Thymus (tissue), 11 donors: Measurements from ENCODE around the gene NCOA5. TPM values are rescaled to one million over a fixed set of nuclear protein-coding genes. Genes with fewer than 3 reads are reported as not detected.

Experiments
- DNase-seq, 9 donors: peaks; one replicate each; pipeline ENCODE4 v3.0.0-alpha.2; 2013; ENCODE audit warnings: low spot score in 9 of 9, low read depth in 6 of 9, missing footprints in 1 of 9
- H3K27ac ChIP-seq, 2 donors: one replicate each; pipeline ENCODE4 v1.5.1; 2013; ENCODE audit warnings: control low read depth in 1 of 2, low read depth in 1 of 2, low read length in 1 of 2, mild to moderate bottlenecking in 1 of 2, moderate library complexity in 1 of 2
- H3K27me3 ChIP-seq, 2 donors: one replicate each; pipeline ENCODE4 v1.5.1; 2013; ENCODE audit warnings: low read length in 1 of 2; ENCODE audit not compliant: control insufficient read depth in 2 of 2, insufficient read depth in 1 of 2
- H3K36me3 ChIP-seq, 2 donors: one replicate each; pipeline ENCODE4 v1.5.1; 2013; ENCODE audit warnings: low read length in 1 of 2, mild to moderate bottlenecking in 1 of 2, moderate library complexity in 1 of 2; ENCODE audit not compliant: control insufficient read depth in 2 of 2, insufficient read depth in 2 of 2
- H3K4me1 ChIP-seq, 2 donors: one replicate each; pipeline ENCODE4 v1.5.1; 2013; ENCODE audit warnings: low read length in 2 of 2; ENCODE audit not compliant: control insufficient read depth in 2 of 2, insufficient read depth in 2 of 2
- H3K4me3 ChIP-seq, 2 donors: one replicate each; pipeline ENCODE4 v1.5.1; 2013; ENCODE audit warnings: low read length in 2 of 2, control low read depth in 1 of 2, mild to moderate bottlenecking in 1 of 2
- H3K9me3 ChIP-seq, 2 donors: one replicate each; pipeline ENCODE4 v1.5.1; 2013; ENCODE audit warnings: low read length in 1 of 2, mild to moderate bottlenecking in 1 of 2; ENCODE audit not compliant: control insufficient read depth in 2 of 2, insufficient read depth in 1 of 2
- WGBS: extraction: QIAGEN DNeasy Blood & Tissue Kit; methylation state at CpG from one replicate; pipeline ENCODE4 v1.1.7; 2013; 5-methylcytosine and 5-hydroxymethylcytosine counted together
- polyA plus RNA-seq: library from polyadenylated mRNA; stranded (reverse); fragments of 200-250 nt; gene quantifications from one replicate; pipeline ENCODE4 v1.2.3, GENCODE V29; 2013
- total RNA-seq: library from RNA; stranded (reverse); fragments of 120-200 nt; gene quantifications from one replicate; pipeline ENCODE4 v1.2.4, GENCODE V29; 2013
- donor health status: healthy.

The NCOA5 gene
- total and polyA plus RNA-seq, 2 donors: 21.5 to 25.4 TPM

DNA sequence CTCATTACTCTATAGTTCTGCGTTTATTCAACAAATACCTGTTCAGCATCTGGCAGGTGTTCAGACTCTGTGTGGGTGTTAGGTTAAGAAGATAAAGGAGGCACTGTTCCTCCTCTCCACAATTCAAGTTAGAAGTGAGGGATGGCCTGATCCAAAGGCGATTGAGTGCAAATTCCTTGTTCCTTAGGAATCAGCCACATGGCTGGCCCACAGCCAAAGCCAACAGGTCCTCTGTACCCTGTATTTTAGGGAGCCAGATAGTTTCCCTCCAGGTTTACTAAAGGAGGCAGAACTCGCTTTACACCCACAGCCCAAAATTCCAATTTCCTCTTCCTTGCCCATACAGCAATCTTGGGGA lies 23.3 kb upstream of the NCOA5 start:
- 92% methylated on average over 3 of the region's 3 CpGs for WGBS
- Histone ChIP-seq H3K9me3 (peaks cover 3 to 4% of the 10 kb centered on the region in 2 donors), H3K27ac (no peak overlapping the region), H3K27me3 (peaks cover 0 to 34% of the 10 kb centered on the region in 2 donors), H3K36me3 (no peaks in the 10 kb centered on the region), H3K4me1 (peaks cover 0 to 3% of the 10 kb centered on the region in 2 donors), H3K4me3 (no peak overlapping the region)
- DNase-seq: no peak

DNA sequence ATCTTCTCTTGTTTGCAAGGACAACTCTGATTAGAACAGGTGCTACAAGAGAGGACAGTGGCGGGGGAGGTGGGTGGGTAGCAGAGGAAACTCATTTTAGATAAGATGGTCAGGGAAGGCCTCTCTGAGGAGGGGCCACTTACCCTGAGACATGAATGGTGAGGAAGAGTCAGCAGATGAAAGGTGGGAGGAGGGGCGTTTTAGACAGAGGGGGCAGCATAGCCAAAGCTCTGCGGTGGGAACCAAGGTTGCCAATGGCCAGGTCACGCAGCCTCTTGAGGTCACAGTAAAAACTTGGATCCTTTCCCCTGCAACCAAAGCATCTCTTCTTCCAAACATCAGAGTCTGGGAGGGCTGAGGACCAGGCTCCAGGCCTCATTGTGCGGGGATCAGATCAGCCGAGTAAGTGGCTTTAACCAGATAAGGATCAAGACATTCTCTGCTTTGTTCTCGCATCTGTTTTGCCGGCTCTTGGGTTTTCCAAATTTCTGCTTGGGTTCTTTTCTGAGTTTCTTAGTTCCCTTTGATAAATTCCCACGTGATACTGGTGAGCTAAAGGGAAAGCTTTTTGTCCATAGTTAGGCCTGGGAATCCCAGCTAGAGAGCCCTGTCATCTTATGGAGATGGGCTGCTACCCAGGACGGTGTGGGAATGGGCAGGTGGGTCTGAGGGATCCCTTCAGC lies 22.8 kb upstream of the NCOA5 start:
- no peak for DNase-seq
- Histone ChIP-seq H3K27ac (no peak overlapping the region), H3K4me3 (no peak overlapping the region), H3K9me3 (peaks cover 0 to 2% of the 10 kb centered on the region in 2 donors), H3K4me1 (no peaks in the 10 kb centered on the region), H3K36me3 (no peaks in the 10 kb centered on the region), H3K27me3 (peaks cover 0 to 29% of the 10 kb centered on the region in 2 donors)
- WGBS: 91% methylated on average over 10 of the region's 10 CpGs

DNA sequence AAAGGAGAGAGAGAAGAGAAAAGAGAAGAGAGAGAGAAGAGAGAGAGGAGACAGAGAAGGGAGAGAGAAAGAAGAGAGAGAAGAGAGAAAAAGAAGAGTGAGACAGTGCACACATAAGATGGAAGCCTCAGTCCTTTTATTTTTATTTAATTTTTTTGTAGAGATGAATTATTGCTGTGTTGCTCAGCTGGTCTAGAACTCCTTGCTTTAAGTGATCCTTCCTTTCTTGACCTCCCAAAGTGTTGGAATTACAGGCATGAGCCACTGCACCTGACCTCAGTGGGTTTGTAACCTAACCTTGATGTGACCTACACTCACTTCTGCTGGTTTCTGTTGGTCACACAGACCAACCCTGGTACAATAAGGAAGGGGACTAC lies 22.1 kb upstream of the NCOA5 start:
- Histone ChIP-seq H3K27ac (no peak overlapping the region), H3K9me3 (peaks cover 0 to 2% of the 10 kb centered on the region in 2 donors)

DNA sequence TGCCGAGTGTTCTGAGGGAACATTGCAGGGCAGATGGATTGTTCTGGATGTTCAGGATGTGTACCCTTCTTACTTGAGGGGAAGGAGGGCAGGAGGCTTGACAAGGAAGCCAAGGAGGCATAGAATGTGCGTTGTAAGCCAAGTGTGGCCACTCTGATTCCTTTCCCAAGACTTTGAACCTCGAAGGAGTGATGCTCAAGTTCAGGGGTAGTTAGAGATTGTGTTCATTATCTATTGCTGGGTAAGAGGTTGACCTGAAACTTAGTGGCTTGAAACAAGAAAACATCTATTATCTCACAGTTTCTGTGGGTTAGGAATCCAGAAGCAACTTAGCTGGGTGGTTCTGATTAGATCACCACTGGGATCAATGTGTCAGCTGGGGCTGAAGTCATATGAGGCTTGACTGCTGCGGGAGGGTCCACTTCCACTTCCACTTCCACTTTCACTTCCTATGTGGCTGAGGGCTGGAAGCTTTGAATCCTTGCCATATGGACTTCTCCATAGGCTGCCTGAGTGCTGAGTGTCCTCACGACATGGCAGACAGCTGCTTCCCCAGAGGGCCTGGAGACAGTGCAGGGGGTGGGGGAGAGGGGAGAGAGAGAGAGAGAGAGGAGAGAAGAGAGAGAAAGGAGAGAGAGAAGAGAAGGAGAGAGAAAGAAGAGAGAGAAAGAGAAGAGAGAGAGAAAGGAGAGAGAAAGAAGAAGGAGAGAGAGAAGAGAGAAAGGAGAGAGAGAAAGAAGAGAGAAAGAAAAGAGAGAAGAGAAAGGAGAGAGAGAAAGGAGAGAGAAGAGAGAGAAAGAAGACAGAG lies 21.5 kb upstream of the NCOA5 start:
- Histone ChIP-seq H3K4me3 (no peak overlapping the region), H3K4me1 (no peaks in the 10 kb centered on the region), H3K27ac (no peak overlapping the region), H3K9me3 (peaks cover 0 to 2% of the 10 kb centered on the region in 2 donors), H3K36me3 (no peaks in the 10 kb centered on the region), H3K27me3 (peaks cover 0 to 22% of the 10 kb centered on the region in 2 donors)
- DNase-seq: peak in 1 of 9 donors; percentile 31
- WGBS: 56% methylated on average over 5 of the region's 5 CpGs

More for the DNA sequence above, 22.1 kb upstream of the NCOA5 start:
- no peaks in the 10 kb centered on the region for H3K36me3 ChIP-seq
- DNase-seq: no peak
- H3K4me1 ChIP-seq: no peaks in the 10 kb centered on the region
- H3K27me3 ChIP-seq: peaks cover 0 to 22% of the 10 kb centered on the region in 2 donors
- H3K4me3 ChIP-seq: no peak overlapping the region

DNA sequence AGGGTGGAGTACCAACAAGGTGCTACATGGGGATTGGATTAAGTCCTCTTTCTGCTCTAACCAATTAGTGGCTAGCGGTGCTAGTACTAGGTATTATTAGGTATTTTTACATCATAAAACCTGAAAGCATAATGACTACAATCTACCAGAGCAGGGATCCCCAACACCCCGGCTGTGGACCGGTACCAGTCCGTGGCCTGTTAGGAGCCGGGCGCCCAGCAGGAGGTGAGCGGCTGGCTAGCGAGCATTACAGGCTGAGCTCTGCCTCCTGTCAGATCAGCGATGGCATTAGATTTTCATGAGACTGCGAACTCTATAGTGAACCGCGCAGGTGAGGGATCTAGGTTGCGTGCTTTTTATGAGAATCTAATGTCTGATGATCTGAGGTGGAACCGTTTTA lies 19.2 kb upstream of the NCOA5 start:
- Histone ChIP-seq H3K4me3 (no peak overlapping the region), H3K27ac (no peak overlapping the region), H3K4me1 (no peaks in the 10 kb centered on the region), H3K36me3 (no peaks in the 10 kb centered on the region), H3K9me3 (peaks cover 0 to 4% of the 10 kb centered on the region in 2 donors), H3K27me3 (peaks cover 0 to 13% of the 10 kb centered on the region in 2 donors)
- no peak for DNase-seq
- WGBS: 91% methylated on average over 14 of the region's 14 CpGs

DNA sequence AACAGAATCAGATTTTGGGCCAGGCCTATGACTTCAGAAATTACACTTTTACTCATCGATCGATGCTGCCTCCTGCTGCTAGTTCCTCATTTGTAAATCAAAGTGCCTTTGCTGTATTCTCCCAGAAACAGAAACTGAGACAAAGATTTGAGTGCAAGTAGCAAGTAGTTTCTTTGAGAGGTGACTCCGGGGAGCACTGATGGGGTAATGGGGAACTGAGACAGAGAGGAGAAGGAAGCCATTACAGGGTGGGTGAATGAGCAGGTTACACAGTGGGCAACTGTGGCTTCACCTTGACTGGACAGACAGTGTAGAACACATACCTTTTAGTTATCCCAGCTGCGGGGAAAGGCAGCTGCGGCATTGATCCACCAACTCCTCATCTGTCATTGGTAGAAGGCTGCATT lies 18.7 kb upstream of the NCOA5 start:
- peaks cover 0 to 4% of the 10 kb centered on the region in 2 donors for H3K9me3 ChIP-seq
- no peak overlapping the region for H3K27ac ChIP-seq
- WGBS: 54% methylated on average over 5 of the region's 5 CpGs
- H3K4me1 ChIP-seq: no peaks in the 10 kb centered on the region
- H3K4me3 ChIP-seq: no peak overlapping the region
- H3K27me3 ChIP-seq: peaks cover 0 to 11% of the 10 kb centered on the region in 2 donors
- peak in 1 of 9 donors; percentile 20 for DNase-seq
- H3K36me3 ChIP-seq: no peaks in the 10 kb centered on the region

DNA sequence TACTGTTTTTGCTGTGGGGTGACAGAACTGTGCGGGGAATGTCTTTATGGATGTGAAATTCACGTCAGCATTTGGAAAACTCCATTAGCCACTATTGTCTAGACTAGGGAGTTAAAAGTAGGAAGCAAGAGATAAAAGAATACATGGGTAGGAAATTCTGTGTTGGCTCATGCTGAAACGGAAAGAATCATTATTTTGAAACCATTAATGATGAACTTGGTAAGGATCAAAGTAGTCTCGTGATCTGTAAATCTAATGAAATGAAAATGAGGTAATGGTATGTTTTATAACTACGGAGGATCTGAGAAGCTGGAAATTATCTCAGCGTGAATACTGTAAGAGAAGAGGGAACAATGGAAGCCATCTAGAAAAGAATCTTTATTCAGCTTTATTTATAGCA lies 17.3 kb upstream of the NCOA5 start:
- no peak for DNase-seq
- Histone ChIP-seq H3K36me3 (no peaks in the 10 kb centered on the region), H3K4me1 (no peaks in the 10 kb centered on the region), H3K4me3 (no peak overlapping the region), H3K27ac (no peak overlapping the region), H3K27me3 (peaks cover 0 to 10% of the 10 kb centered on the region in 2 donors), H3K9me3 (peaks cover 0 to 4% of the 10 kb centered on the region in 2 donors)
- 81% methylated on average over 6 of the region's 6 CpGs for WGBS

DNA sequence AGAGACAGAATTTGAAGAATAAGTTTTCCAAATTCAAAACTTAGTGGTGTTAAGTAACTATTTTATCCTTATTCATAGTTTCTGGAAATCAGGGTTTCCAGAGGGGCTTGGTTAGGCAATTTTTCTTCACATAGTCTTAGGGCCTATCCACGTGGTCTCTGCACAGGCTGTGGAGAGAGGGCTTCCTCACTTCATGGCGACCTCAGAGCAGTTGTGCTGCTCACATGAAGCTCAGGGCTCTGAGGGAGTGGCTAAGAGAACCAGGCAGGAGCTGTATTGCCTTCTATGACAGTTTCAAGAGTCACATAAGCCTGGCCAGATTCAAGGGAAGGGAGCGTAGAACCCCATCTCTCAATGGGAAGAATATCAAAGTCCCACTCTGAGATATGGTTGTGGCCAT lies 14.5 kb upstream of the NCOA5 start:
- WGBS: 92% methylated on average over 3 of the region's 3 CpGs
- H3K4me1 ChIP-seq: no peaks in the 10 kb centered on the region
- no peak for DNase-seq
- H3K36me3 ChIP-seq: no peaks in the 10 kb centered on the region
- H3K27ac ChIP-seq: no peak overlapping the region
- H3K4me3 ChIP-seq: no peak overlapping the region
- H3K27me3 ChIP-seq: peaks cover 7 to 31% of the 10 kb centered on the region in 2 donors
- peaks cover 0 to 4% of the 10 kb centered on the region in 2 donors for H3K9me3 ChIP-seq

DNA sequence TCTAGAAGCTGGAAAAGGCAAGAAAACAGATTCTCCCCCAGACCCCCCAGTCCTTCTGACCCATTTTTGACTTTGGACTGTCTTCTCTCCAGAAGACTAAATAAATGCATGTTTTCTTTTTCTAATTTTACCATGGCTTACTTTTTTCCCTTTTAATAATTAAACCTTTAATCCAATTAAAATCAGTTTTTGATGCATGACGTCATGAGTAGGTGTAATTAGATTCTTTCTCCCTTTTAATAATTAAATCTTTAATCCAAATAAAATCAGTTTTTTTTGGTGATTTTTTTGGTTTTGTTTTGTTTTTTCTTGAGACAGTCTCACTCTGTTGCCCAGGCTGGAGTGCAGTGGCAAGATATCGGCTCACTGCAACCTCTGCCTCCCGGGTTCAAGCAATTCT lies 13.2 kb upstream of the NCOA5 start:
- DNase-seq: no peak
- no peaks in the 10 kb centered on the region for H3K4me1 ChIP-seq
- no peak overlapping the region for H3K4me3 ChIP-seq
- no peak overlapping the region for H3K27ac ChIP-seq
- H3K9me3 ChIP-seq: peaks cover 0 to 4% of the 10 kb centered on the region in 2 donors
- 95% methylated on average over 3 of the region's 3 CpGs for WGBS
- no peaks in the 10 kb centered on the region for H3K36me3 ChIP-seq
- peaks cover 15 to 40% of the 10 kb centered on the region in 2 donors for H3K27me3 ChIP-seq
